HG03135 (cell line): Measurements from ENCODE around the gene NUB1.

Source experiments
- ATAC-seq: cut with Tn5 transposase; IDR thresholded peaks from one replicate; pipeline ENCODE4 v1.9.1; 2021; ENCODE audit warnings: mild to moderate bottlenecking, moderate library complexity; ENCODE audit not compliant: unreplicated experiment

The NUB1 gene

GRCh38 chr7:151376218-151376902, 34.7 kb downstream of the NUB1 start:
- no peak for ATAC-seq

GRCh38 chr7:151377406-151377805, 35.8 kb downstream of the NUB1 start:
- ATAC-seq, result no peak

GRCh38 chr7:151378011-151378410, 36.4 kb downstream of the NUB1 start:
- no peak for ATAC-seq

GRCh38 chr7:151378496-151379192, 37.0 kb downstream of the NUB1 start:
- ATAC-seq, result no peak

GRCh38 chr7:151379193-151379520, 37.5 kb downstream of the NUB1 start:
- no peak for ATAC-seq

GRCh38 chr7:151379534-151380198, 38.1 kb downstream of the NUB1 start:
- no peak for ATAC-seq

- no peak for ATAC-seq
Observed at GRCh38 chr7:151380199-151381097, 38.8 kb downstream of the NUB1 start.

- no peak for ATAC-seq
Observed at GRCh38 chr7:151381098-151381347, 39.4 kb downstream of the NUB1 start.

GRCh38 chr7:151381348-151382078, 39.9 kb downstream of the NUB1 start:
- ATAC-seq, result no peak

GRCh38 chr7:151382079-151382885, 40.7 kb downstream of the NUB1 start:
- ATAC-seq, result no peak

GRCh38 chr7:151383638-151384351, 42.2 kb downstream of the NUB1 start:
- ATAC-seq, result no peak

GRCh38 chr7:151384352-151384697, 42.7 kb downstream of the NUB1 start:
- no peak for ATAC-seq

- no peak for ATAC-seq
Observed at GRCh38 chr7:151384776-151385625, 43.4 kb downstream of the NUB1 start.

GRCh38 chr7:151385626-151386300, 44.2 kb downstream of the NUB1 start:
- ATAC-seq, result no peak

GRCh38 chr7:151386301-151387160, 44.9 kb downstream of the NUB1 start:
- ATAC-seq, result no peak

- no peak for ATAC-seq
Observed at GRCh38 chr7:151387161-151388006, 45.8 kb downstream of the NUB1 start.
